ENCODE data around the gene SPIN4.
"Not testable (repeated sequence)": the region's sequence is repeated elsewhere in the genome, so short reads cannot be mapped to it uniquely, and the experiment has no call there.

The SPIN4 gene

GRCh38 chrX:63350941-63351616, at the start of gene SPIN4:
Gene SPIN4 (minus strand): TSS chrX:63351332. CDS start chrX:63350819, 513 bp downstream.
- peak; percentile 50 for DNase-seq (ENCODE audit: low read depth)

- no peak for DNase-seq (ENCODE audit: low read depth)
Observed at GRCh38 chrX:63400340-63400739, 49.2 kb upstream of the SPIN4 start.

GRCh38 chrX:63394872-63395271, 43.7 kb upstream of the SPIN4 start:
- no peak for DNase-seq (ENCODE audit: low read depth)

GRCh38 chrX:63393094-63393493, 42.0 kb upstream of the SPIN4 start:
- not testable (repeated sequence) for DNase-seq (ENCODE audit: low read depth)

GRCh38 chrX:63387411-63387810, 36.3 kb upstream of the SPIN4 start:
- DNase-seq (ENCODE audit: low read depth): no peak

GRCh38 chrX:63384263-63384662, 33.1 kb upstream of the SPIN4 start:
- DNase-seq (ENCODE audit: low read depth): not testable (repeated sequence)

- not testable (repeated sequence) for DNase-seq (ENCODE audit: low read depth)
Observed at GRCh38 chrX:63373012-63373411, 21.9 kb upstream of the SPIN4 start.

GRCh38 chrX:63367699-63368098, 16.6 kb upstream of the SPIN4 start:
- not testable (repeated sequence) for DNase-seq (ENCODE audit: low read depth)

GRCh38 chrX:63363788-63364187, 12.7 kb upstream of the SPIN4 start:
- DNase-seq (ENCODE audit: low read depth): no peak

- no peak for DNase-seq (ENCODE audit: low read depth)
Observed at GRCh38 chrX:63361494-63361893, 10.4 kb upstream of the SPIN4 start.

- no peak for DNase-seq (ENCODE audit: low read depth)
Observed at GRCh38 chrX:63354484-63354883, 3.4 kb upstream of the SPIN4 start.

- DNase-seq (ENCODE audit: low read depth): peak; percentile 14
Observed at GRCh38 chrX:63350465-63350877, 661 bp downstream of the SPIN4 start.

- no peak for DNase-seq (ENCODE audit: low read depth)
Observed at GRCh38 chrX:63349307-63349706, 1.8 kb downstream of the SPIN4 start.

GRCh38 chrX:63330681-63331080, 20.5 kb downstream of the SPIN4 start:
- DNase-seq (ENCODE audit: low read depth): no peak

- DNase-seq (ENCODE audit: low read depth): no peak
Observed at GRCh38 chrX:63327788-63328187, 23.3 kb downstream of the SPIN4 start.

- DNase-seq (ENCODE audit: low read depth): no peak
Observed at GRCh38 chrX:63299596-63299995, 51.5 kb downstream of the SPIN4 start.
